ENCODE results near the gene DROSHA.

DNA sequence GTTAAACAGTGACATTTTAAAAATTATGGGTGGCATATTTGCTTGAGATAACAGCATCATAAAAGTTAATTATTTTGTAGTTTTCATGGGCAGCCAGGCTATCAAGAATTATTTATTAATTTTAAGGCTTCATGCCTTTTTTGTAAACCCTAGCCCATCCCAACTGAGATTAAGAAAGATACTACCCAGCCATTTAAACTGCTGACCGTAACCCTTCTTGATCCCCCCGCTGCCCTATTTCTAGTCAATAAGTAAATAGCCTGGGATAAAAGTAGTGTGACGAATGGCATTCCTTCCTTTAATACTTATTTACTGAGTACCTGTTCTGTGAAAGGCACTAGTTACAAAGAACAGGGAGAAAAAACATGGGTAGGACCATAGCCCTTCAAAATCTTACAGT is 88.3 kb downstream of the DROSHA start:
- TF ChIP-seq POLR2AphosphoS5 (IDR thresholded peaks at IDR 0.05; ENCODE audit: low read depth, low read length) (no peak), TAF1 (IDR thresholded peaks at IDR 0.05; ENCODE audit: borderline replicate concordance, insufficient read depth, low read length) (no peak), FOXP2 (optimal IDR thresholded peaks at IDR 0.05; ENCODE audit: borderline replicate concordance, extremely low read depth, extremely low read length, insufficient read depth) (no peak), SIN3A (IDR thresholded peaks at IDR 0.05; ENCODE audit: borderline replicate concordance, insufficient read depth, low read length) (no peak)
- TF ChIP-seq, protein P1, sequence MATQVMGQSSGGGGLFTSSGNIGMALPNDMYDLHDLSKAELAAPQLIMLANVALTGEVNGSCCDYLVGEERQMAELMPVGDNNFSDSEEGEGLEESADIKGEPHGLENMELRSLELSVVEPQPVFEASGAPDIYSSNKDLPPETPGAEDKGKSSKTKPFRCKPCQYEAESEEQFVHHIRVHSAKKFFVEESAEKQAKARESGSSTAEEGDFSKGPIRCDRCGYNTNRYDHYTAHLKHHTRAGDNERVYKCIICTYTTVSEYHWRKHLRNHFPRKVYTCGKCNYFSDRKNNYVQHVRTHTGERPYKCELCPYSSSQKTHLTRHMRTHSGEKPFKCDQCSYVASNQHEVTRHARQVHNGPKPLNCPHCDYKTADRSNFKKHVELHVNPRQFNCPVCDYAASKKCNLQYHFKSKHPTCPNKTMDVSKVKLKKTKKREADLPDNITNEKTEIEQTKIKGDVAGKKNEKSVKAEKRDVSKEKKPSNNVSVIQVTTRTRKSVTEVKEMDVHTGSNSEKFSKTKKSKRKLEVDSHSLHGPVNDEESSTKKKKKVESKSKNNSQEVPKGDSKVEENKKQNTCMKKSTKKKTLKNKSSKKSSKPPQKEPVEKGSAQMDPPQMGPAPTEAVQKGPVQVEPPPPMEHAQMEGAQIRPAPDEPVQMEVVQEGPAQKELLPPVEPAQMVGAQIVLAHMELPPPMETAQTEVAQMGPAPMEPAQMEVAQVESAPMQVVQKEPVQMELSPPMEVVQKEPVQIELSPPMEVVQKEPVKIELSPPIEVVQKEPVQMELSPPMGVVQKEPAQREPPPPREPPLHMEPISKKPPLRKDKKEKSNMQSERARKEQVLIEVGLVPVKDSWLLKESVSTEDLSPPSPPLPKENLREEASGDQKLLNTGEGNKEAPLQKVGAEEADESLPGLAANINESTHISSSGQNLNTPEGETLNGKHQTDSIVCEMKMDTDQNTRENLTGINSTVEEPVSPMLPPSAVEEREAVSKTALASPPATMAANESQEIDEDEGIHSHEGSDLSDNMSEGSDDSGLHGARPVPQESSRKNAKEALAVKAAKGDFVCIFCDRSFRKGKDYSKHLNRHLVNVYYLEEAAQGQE (IDR thresholded peaks at IDR 0.05; ENCODE audit: insufficient read depth in 1 of 2, low read depth in 2 of 2, low read length in 2 of 2) = no peak
